HepG2 (cell line): Measurements from ENCODE around the gene ENO1. TPM values are rescaled to one million over a fixed set of nuclear protein-coding genes. Genes with fewer than 3 reads are reported as not detected.

ENCODE experiments used
- BCLAF1 ChIP-seq: fragments of 450-650 bp; IDR thresholded peaks from 2 replicates; pipeline ENCODE4 v1.6.1; 2017; ENCODE audit warnings: mild to moderate bottlenecking
- GABPB1 ChIP-seq: IDR thresholded peaks from 2 replicates; pipeline ENCODE4 v1.6.1; 2016; ENCODE audit warnings: mild to moderate bottlenecking, missing genetic modification reagents, moderate library complexity, missing compliant biosample characterization
- GATAD2A ChIP-seq: IDR thresholded peaks from 2 replicates; pipeline ENCODE4 v1.6.1; 2016
- NFE2L2 ChIP-seq: fragments of 150-350 bp; IDR thresholded peaks from 2 replicates; pipeline ENCODE4 v1.6.1; 2014; ENCODE audit warnings: low read length
- RFX1 ChIP-seq: fragments of 450-650 bp; IDR thresholded peaks from 2 replicates; pipeline ENCODE4 v1.6.1; 2017
- SETDB1 ChIP-seq: sonication (generic); formaldehyde crosslinking; IDR thresholded peaks from 2 replicates; pipeline ENCODE4 v1.5.1; 2020; ENCODE audit warnings: missing genetic modification reagents, mild to moderate bottlenecking, borderline replicate concordance
- SIX1 ChIP-seq: sonication (generic); formaldehyde crosslinking; IDR thresholded peaks from 2 replicates; pipeline ENCODE4 v1.4.0; 2020; ENCODE audit warnings: missing genetic modification reagents, borderline replicate concordance
- SRSF4 ChIP-seq: fragments of 200-400 bp; formaldehyde crosslinking; IDR thresholded peaks from one replicate; pipeline ENCODE4 v1.6.1; 2018; ENCODE audit warnings: mild to moderate bottlenecking, low read depth, low read length, moderate library complexity; ENCODE audit not compliant: poor library complexity, severe bottlenecking
- STAG1 ChIP-seq: sonication (generic); formaldehyde crosslinking; IDR thresholded peaks from 2 replicates; pipeline ENCODE4 v1.4.0; 2020; ENCODE audit warnings: missing genetic modification reagents
- TEAD3 ChIP-seq: optimal IDR thresholded peaks from 2 replicates; pipeline ENCODE3; 2016; ENCODE audit warnings: borderline replicate concordance
- UBTF ChIP-seq: sonication (generic); formaldehyde crosslinking; IDR thresholded peaks from 2 replicates; pipeline ENCODE4 v1.4.0; 2020; ENCODE audit warnings: mild to moderate bottlenecking, missing genetic modification reagents
- ZFP41 ChIP-seq: sonication (generic); formaldehyde crosslinking; IDR thresholded peaks from 2 replicates; pipeline ENCODE4 v1.4.0; 2020; ENCODE audit warnings: mild to moderate bottlenecking, missing genetic modification reagents, borderline replicate concordance
- ZKSCAN8 ChIP-seq: IDR thresholded peaks from 2 replicates; pipeline ENCODE4 v1.6.1; 2016; ENCODE audit warnings: borderline replicate concordance, missing genetic modification reagents, missing compliant biosample characterization
- ZNF205 ChIP-seq: IDR thresholded peaks from 2 replicates; pipeline ENCODE4 v1.6.1; 2018; ENCODE audit warnings: missing biosample characterization, missing genetic modification reagents
- ZNF251 ChIP-seq: sonication (generic); formaldehyde crosslinking; IDR thresholded peaks from 2 replicates; pipeline ENCODE4 v1.9.0; 2021; ENCODE audit warnings: mild to moderate bottlenecking, missing genetic modification reagents
- ZNF280B ChIP-seq: sonication (generic); formaldehyde crosslinking; IDR thresholded peaks from 2 replicates; pipeline ENCODE4 v1.5.0; 2020; ENCODE audit warnings: missing genetic modification reagents, mild to moderate bottlenecking, borderline replicate concordance
- ZNF557 ChIP-seq: sonication (generic); formaldehyde crosslinking; IDR thresholded peaks from 2 replicates; pipeline ENCODE4 v1.4.0; 2020; ENCODE audit warnings: missing genetic modification reagents
- ZNF782 ChIP-seq: sonication (generic); formaldehyde crosslinking; IDR thresholded peaks from 2 replicates; pipeline ENCODE4 v1.4.0; 2020; ENCODE audit warnings: missing genetic modification reagents, mild to moderate bottlenecking, borderline replicate concordance
- polyA plus RNA-seq, 8 experiments: library from polyadenylated mRNA; depleted of rRNA in 3 of 8; stranded (reverse) in 7 of 8; unstranded in 1 of 8; fragments of >200 nt; fragmentation: Illumina TruSeq in 4 of 8; extraction: Trizol in 4 of 8; gene quantifications; 2 replicates each; pipeline versions ENCODE4 v1.2.1 to v1.2.3, GENCODE V29; 2011 to 2016; ENCODE audit warnings: low read depth in 4 of 8, missing spikeins in 1 of 8, mixed read lengths in 1 of 8; ENCODE audit not compliant: insufficient read depth in 1 of 8
- total RNA-seq, 5 experiments: library from RNA; depleted of rRNA; stranded (reverse); fragments of >200 nt; fragmentation: Illumina TruSeq; extraction: Trizol; gene quantifications; 2 replicates each; pipeline ENCODE4 v1.2.3, GENCODE V29; 2016; ENCODE audit warnings: low read depth in 1 of 5
- TF ChIP-seq, protein P1 (sequence below): sonication (generic); formaldehyde crosslinking; conservative IDR thresholded peaks from 2 replicates; pipeline ENCODE4 v1.4.0; 2020; ENCODE audit warnings: missing genetic modification reagents
- TF ChIP-seq, protein P2 (sequence below): sonication (generic); formaldehyde crosslinking; IDR thresholded peaks from 2 replicates; pipeline ENCODE4 v1.4.0; 2020; ENCODE audit warnings: missing genetic modification reagents; ENCODE audit errors: not compliant biosample characterization

The ENO1 gene
- total and polyA plus RNA-seq, 2 of the 13 experiments (the other 11 are each of a cell fraction or from before 2014, with no cell fraction given) = 1,559 to 3,103 TPM

DNA sequence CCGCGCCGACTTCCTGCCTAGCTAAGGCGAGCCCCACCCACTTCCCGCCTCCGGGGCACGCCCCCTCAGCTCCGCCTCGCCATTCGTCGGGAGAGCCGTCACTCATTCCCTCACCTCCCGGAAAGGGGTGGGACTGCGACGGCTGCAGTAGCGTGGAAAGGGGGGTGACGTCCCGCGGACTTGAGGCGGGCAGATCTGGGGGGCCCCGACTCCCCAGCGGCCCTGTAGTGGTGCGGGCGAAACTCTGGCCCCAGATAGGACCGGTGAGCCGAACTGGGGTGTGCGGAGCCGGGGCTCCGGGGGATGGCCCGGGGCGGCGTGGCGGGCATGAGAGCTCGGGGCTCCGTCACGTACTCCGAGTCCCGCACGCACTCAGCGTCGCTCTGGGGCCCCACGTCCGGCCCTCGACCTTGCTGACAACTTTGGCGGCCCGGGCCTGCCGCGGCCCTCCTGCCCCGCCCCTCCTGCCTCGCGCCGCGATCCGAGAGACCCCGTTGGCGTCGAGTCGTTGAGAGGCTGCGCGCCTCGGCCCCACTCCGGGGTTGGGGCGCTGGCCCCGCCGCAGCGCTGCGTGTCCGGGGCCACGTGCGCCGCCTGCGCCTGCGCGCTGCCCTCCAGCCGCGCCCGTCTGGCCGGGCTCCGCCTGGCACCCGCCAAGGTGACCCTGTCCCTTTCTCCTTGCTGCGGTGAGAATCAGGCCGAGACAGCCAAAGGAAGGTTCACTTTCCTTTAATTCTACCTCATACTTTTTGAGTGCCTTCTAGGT lies 395 bp upstream of the ENO1 start (continued):
- TF ChIP-seq ZNF782 (peak; percentile 76), NFE2L2 (no peak), SETDB1 (no peak), SRSF4 (no peak), TEAD3 (CRISPR knock-in tag) (peak; percentile 73), ZNF557 (CRISPR knock-in tag) (no peak; the same call in 1 of the 2 replicates), STAG1 (peak; percentile 22), ZNF205 (CRISPR knock-in tag) (peak; percentile 71), GATAD2A (peak; percentile 45; the same call in 1 of the 2 replicates), BCLAF1 (no peak), ZFP41 (peak; percentile 62; the same call in 1 of the 2 replicates), ZNF251 (no peak), ZKSCAN8 (CRISPR knock-in tag) (no peak; the same call in 1 of the 2 replicates), RFX1 (no peak), UBTF (CRISPR knock-in tag) (peak; percentile 92), GABPB1 (CRISPR knock-in tag) (peak; percentile 95), SIX1 (CRISPR knock-in tag) (0 out of 2 replicates have a peak, but pooled peaks have one; percentile 6), ZNF280B (CRISPR knock-in tag) (peak; percentile 75)
- TF ChIP-seq, protein P1, sequence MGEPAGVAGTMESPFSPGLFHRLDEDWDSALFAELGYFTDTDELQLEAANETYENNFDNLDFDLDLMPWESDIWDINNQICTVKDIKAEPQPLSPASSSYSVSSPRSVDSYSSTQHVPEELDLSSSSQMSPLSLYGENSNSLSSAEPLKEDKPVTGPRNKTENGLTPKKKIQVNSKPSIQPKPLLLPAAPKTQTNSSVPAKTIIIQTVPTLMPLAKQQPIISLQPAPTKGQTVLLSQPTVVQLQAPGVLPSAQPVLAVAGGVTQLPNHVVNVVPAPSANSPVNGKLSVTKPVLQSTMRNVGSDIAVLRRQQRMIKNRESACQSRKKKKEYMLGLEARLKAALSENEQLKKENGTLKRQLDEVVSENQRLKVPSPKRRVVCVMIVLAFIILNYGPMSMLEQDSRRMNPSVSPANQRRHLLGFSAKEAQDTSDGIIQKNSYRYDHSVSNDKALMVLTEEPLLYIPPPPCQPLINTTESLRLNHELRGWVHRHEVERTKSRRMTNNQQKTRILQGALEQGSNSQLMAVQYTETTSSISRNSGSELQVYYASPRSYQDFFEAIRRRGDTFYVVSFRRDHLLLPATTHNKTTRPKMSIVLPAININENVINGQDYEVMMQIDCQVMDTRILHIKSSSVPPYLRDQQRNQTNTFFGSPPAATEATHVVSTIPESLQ (CRISPR knock-in tag) = no peak; the same call in 1 of the 2 replicates
- TF ChIP-seq, protein P2, sequence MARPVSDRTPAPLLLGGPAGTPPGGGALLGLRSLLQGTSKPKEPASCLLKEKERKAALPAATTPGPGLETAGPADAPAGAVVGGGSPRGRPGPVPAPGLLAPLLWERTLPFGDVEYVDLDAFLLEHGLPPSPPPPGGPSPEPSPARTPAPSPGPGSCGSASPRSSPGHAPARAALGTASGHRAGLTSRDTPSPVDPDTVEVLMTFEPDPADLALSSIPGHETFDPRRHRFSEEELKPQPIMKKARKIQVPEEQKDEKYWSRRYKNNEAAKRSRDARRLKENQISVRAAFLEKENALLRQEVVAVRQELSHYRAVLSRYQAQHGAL (CRISPR knock-in tag) = peak; percentile 98
